ENCODE measurements around the gene MUCL1.

GRCh38 chr12:54857406-54857805 lies 3.1 kb downstream of the MUCL1 start:
- no peak for TF ChIP-seq CTCF (IDR thresholded peaks at IDR 0.05; ENCODE audit: insufficient read depth, low read depth, low read length)
- no peak for TF ChIP-seq EZH2 (IDR thresholded peaks at IDR 0.05; ENCODE audit: insufficient read depth, low read length)
